Measurements from ENCODE around the gene SAMD3.

Gene SAMD3

GRCh38 chr6:130132286-130132701 lies 90.5 kb downstream of the SAMD3 start:
- H2AFZ ChIP-seq (ENCODE audit: low read depth, low read length, severe bottlenecking), result no peak overlapping the region
- no peak overlapping the region for H3K9ac ChIP-seq (ENCODE audit: low read length)
- H3K9me3 ChIP-seq (ENCODE audit: insufficient read depth, low read length), result no peaks in the 10 kb centered on the region
- no peak overlapping the region for H3K27ac ChIP-seq (ENCODE audit: low read depth, low read length)
- H3K4me2 ChIP-seq (ENCODE audit: low read depth, low read length, poor library complexity, severe bottlenecking), result no peak overlapping the region
- no peak for TF ChIP-seq EZH2phosphoT487 (conservative IDR thresholded peaks at IDR 0.05; ENCODE audit: low read length)
- no peak for TF ChIP-seq CTCF (IDR thresholded peaks at IDR 0.05; ENCODE audit: insufficient read depth, low read length, poor library complexity, severe bottlenecking)
- H3K4me3 ChIP-seq (ENCODE audit: insufficient read depth, low read length, poor library complexity, severe bottlenecking), result no peak overlapping the region
- no peaks in the 10 kb centered on the region for H3K27me3 ChIP-seq (ENCODE audit: low read length)
- no peaks in the 10 kb centered on the region for H4K20me1 ChIP-seq (ENCODE audit: low read depth, low read length)
- no peaks in the 10 kb centered on the region for H3K79me2 ChIP-seq (ENCODE audit: insufficient read depth, low read length)
- no peaks in the 10 kb centered on the region for H3K36me3 ChIP-seq (ENCODE audit: low read length)
- no peaks in the 10 kb centered on the region for H3K9me2 ChIP-seq (replicated peaks; ENCODE audit: insufficient read depth, low read length)
- H3F3A ChIP-seq (ENCODE audit: insufficient read depth), result no peaks in the 10 kb centered on the region

GRCh38 chr6:130129762-130130246 lies 92.9 kb downstream of the SAMD3 start:
- H3K9me3 ChIP-seq (ENCODE audit: insufficient read depth, low read length), result no peaks in the 10 kb centered on the region
- H3K79me2 ChIP-seq (ENCODE audit: insufficient read depth, low read length), result no peaks in the 10 kb centered on the region
- H3K36me3 ChIP-seq (ENCODE audit: low read length), result no peaks in the 10 kb centered on the region
- no peak overlapping the region for H2AFZ ChIP-seq (ENCODE audit: low read depth, low read length, severe bottlenecking)
- no peak for TF ChIP-seq CTCF (IDR thresholded peaks at IDR 0.05; ENCODE audit: insufficient read depth, low read length, poor library complexity, severe bottlenecking)
- no peak for TF ChIP-seq EZH2phosphoT487 (conservative IDR thresholded peaks at IDR 0.05; ENCODE audit: low read length)
- H3K27ac ChIP-seq (ENCODE audit: low read depth, low read length), result no peak overlapping the region
- H3K27me3 ChIP-seq (ENCODE audit: low read length), result no peaks in the 10 kb centered on the region
- H3K4me2 ChIP-seq (ENCODE audit: low read depth, low read length, poor library complexity, severe bottlenecking), result no peak overlapping the region
- no peaks in the 10 kb centered on the region for H4K20me1 ChIP-seq (ENCODE audit: low read depth, low read length)
- H3K9ac ChIP-seq (ENCODE audit: low read length), result no peak overlapping the region
- no peaks in the 10 kb centered on the region for H3F3A ChIP-seq (ENCODE audit: insufficient read depth)
- no peak overlapping the region for H3K4me3 ChIP-seq (ENCODE audit: insufficient read depth, low read length, poor library complexity, severe bottlenecking)
- H3K9me2 ChIP-seq (replicated peaks; ENCODE audit: insufficient read depth, low read length), result no peaks in the 10 kb centered on the region

GRCh38 chr6:130128326-130128725 lies 94.4 kb downstream of the SAMD3 start:
- no peaks in the 10 kb centered on the region for H3K36me3 ChIP-seq (ENCODE audit: low read length)
- H3K4me3 ChIP-seq (ENCODE audit: insufficient read depth, low read length, poor library complexity, severe bottlenecking), result no peak overlapping the region
- no peak overlapping the region for H2AFZ ChIP-seq (ENCODE audit: low read depth, low read length, severe bottlenecking)
- H3K27ac ChIP-seq (ENCODE audit: low read depth, low read length), result no peak overlapping the region
- H4K20me1 ChIP-seq (ENCODE audit: low read depth, low read length), result no peaks in the 10 kb centered on the region
- H3F3A ChIP-seq (ENCODE audit: insufficient read depth), result no peaks in the 10 kb centered on the region
- H3K9me3 ChIP-seq (ENCODE audit: insufficient read depth, low read length), result no peaks in the 10 kb centered on the region
- no peaks in the 10 kb centered on the region for H3K9me2 ChIP-seq (replicated peaks; ENCODE audit: insufficient read depth, low read length)
- H3K79me2 ChIP-seq (ENCODE audit: insufficient read depth, low read length), result no peaks in the 10 kb centered on the region
- no peaks in the 10 kb centered on the region for H3K27me3 ChIP-seq (ENCODE audit: low read length)
- no peak overlapping the region for H3K4me2 ChIP-seq (ENCODE audit: low read depth, low read length, poor library complexity, severe bottlenecking)
- TF ChIP-seq EZH2phosphoT487 (conservative IDR thresholded peaks at IDR 0.05; ENCODE audit: low read length) (no peak), CTCF (IDR thresholded peaks at IDR 0.05; ENCODE audit: insufficient read depth, low read length, poor library complexity, severe bottlenecking) (no peak)
- H3K9ac ChIP-seq (ENCODE audit: low read length), result no peak overlapping the region

Measured in SU-DHL-6 (cell line).